Immature natural killer cell (primary cell): ENCODE results near the gene LHFPL6. TPM values are rescaled to one million over a fixed set of nuclear protein-coding genes. Genes with fewer than 3 reads are reported as not detected.

ENCODE experiments used
- DNase-seq, 3 donors: peaks; one replicate each; pipeline ENCODE4 v3.0.0; 2022; ENCODE audit warnings: mixed read lengths in 1 of 3
- H3K27ac Mint-ChIP-seq, 6 donors: one replicate each; pipeline ENCODE4 v1.8.0; 2020; ENCODE audit warnings: mixed read lengths in 6 of 6, mild to moderate bottlenecking in 5 of 6, inconsistent platforms in 4 of 6, moderate library complexity in 3 of 6
- H3K27me3 Mint-ChIP-seq, 3 donors: one replicate each; pipeline ENCODE4 v1.8.0; 2020 to 2021; ENCODE audit warnings: low read depth in 3 of 3, mild to moderate bottlenecking in 3 of 3, mixed read lengths in 3 of 3, moderate library complexity in 3 of 3, inconsistent platforms in 1 of 3
- H3K36me3 Mint-ChIP-seq, 3 donors: one replicate each; pipeline ENCODE4 v1.8.0; 2020; ENCODE audit warnings: mixed read lengths in 3 of 3, inconsistent platforms in 2 of 3, mild to moderate bottlenecking in 2 of 3
- H3K4me1 Mint-ChIP-seq, 2 donors: one replicate each; pipeline ENCODE4 v1.8.0; 2020; ENCODE audit warnings: inconsistent platforms in 2 of 2, mild to moderate bottlenecking in 2 of 2, mixed read lengths in 2 of 2, moderate library complexity in 1 of 2
- H3K4me3 Mint-ChIP-seq, 5 donors: one replicate each; pipeline ENCODE4 v1.8.0; 2020; ENCODE audit warnings: mild to moderate bottlenecking in 5 of 5, mixed read lengths in 5 of 5, inconsistent platforms in 3 of 5, moderate library complexity in 3 of 5
- H3K9me3 Mint-ChIP-seq, 6 donors: one replicate each; pipeline ENCODE4 v1.8.0; 2020; ENCODE audit warnings: mild to moderate bottlenecking in 6 of 6, mixed read lengths in 6 of 6, inconsistent platforms in 4 of 6, moderate library complexity in 3 of 6
- polyA plus RNA-seq, 3 donors: library from polyadenylated mRNA; unstranded; fragments of 300-500 nt; fragmentation: Illumina TruSeq; gene quantifications; one replicate each; pipeline ENCODE4 v1.2.3, GENCODE V29; 2021

The LHFPL6 gene
- polyA plus RNA-seq, 3 donors from 2014 or later: 0.52 to 1.3 TPM; not detected in 1

DNA sequence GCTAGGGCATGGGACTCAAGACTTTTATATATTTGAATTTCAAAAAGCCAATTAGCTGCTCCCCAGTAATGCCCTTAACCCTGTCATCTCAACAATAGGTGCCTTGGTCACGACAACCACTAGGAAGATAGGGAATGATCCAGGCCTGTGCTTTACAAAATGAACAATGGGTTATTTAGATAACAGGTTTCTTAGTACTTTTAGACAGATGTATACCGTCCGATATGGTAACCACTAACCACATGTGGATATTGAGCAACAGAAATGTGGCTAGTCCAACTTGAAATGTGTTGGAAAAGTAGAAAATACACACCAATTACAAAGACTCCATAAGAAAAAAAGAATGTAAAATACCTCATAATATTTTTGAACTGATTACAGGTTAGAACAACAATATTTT, 201.2 kb downstream of the LHFPL6 start:
- Mint-ChIP-seq H3K36me3 (no peaks in the 10 kb centered on the region), H3K4me3 (no peak overlapping the region), H3K27ac (no peak overlapping the region), H3K9me3 (peaks cover 0 to 6% (median 0%) of the 10 kb centered on the region in 6 donors), H3K27me3 (peaks cover 0 to 6% (median 0%) of the 10 kb centered on the region in 3 donors), H3K4me1 (no peaks in the 10 kb centered on the region)
- DNase-seq: no peak

DNA sequence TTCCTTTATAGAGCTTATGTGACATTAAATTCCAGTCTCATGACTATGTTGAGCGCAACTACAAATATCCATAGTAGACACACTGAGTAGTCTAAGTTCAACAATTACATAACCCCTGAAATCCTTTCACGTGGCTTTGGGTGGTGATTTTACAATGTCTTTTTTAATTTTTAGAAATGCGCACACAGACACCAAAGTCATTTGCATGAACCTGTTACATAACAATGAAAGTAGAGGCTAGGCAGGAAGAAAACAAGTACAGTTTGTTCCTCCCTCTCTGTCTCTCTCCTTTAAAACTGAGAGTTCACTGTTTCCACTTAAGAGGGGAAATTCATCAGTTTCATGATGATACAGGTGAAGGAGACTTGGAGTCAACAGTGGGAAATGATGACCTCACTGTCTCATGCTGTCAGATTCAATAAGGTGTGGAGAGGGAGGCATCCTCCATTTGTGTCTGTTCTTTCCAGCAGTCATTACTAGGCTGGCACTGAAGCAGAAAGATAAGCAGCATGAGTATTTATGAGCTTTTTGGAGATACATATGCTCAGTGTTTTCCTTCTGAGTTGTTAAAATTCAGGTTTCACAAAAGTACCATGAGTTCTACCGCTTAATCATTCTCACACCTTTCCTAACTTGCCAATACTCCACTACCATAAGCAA, 201.8 kb downstream of the LHFPL6 start:
- Mint-ChIP-seq H3K27ac (no peak overlapping the region), H3K36me3 (no peaks in the 10 kb centered on the region), H3K4me1 (no peaks in the 10 kb centered on the region), H3K4me3 (no peak overlapping the region), H3K27me3 (peaks cover 0 to 6% (median 0%) of the 10 kb centered on the region in 3 donors), H3K9me3 (peaks cover 0 to 6% (median 0%) of the 10 kb centered on the region in 6 donors)
- DNase-seq: no peak

DNA sequence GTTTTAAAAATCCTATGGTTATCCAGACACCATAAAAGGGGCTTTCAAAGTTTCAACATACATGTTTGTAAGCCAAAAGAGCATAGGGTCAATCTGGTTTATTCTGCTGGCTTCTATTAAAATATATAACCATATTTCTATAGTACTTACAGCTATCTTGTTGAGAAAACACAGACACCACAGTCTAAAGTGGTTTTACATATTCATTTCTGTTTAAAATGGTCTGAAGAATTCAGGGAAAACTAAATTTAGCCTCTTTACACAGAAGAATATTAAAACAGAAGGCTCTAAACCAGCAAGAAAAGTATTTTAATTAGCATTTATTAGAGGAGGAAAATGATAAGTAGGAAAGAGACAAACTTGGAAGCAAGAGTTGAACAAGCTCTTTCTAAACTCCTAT, 203.9 kb downstream of the LHFPL6 start:
- Mint-ChIP-seq H3K4me3 (no peak overlapping the region), H3K36me3 (no peaks in the 10 kb centered on the region), H3K27ac (no peak overlapping the region), H3K9me3 (peaks cover 0 to 3% (median 0%) of the 10 kb centered on the region in 6 donors), H3K27me3 (no peaks in the 10 kb centered on the region), H3K4me1 (no peaks in the 10 kb centered on the region)
- DNase-seq: no peak

DNA sequence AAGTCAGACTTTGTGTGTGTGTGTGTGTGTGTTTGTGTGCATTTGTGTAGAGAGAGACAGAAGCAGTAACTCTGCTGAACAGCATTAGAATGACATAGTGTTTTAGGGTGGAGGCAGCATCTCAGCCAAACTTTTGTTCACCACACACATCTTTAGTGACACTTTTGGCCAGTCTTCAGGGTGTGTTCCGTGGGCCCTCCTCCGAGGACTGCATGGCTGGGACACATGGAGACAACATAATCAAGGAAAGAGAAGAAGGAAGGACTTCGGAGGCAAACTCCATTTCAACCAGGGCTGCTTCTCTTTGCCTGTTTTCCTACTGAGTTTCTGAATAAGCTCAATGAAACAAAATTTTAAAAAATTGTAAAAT, 205.1 kb downstream of the LHFPL6 start:
- DNase-seq: no peak
- no peaks in the 10 kb centered on the region for H3K4me1 Mint-ChIP-seq
- H3K27me3 Mint-ChIP-seq: no peaks in the 10 kb centered on the region
- peaks cover 0 to 3% (median 0%) of the 10 kb centered on the region in 6 donors for H3K9me3 Mint-ChIP-seq
- no peak overlapping the region for H3K4me3 Mint-ChIP-seq
- H3K27ac Mint-ChIP-seq: no peak overlapping the region
- H3K36me3 Mint-ChIP-seq: no peaks in the 10 kb centered on the region

DNA sequence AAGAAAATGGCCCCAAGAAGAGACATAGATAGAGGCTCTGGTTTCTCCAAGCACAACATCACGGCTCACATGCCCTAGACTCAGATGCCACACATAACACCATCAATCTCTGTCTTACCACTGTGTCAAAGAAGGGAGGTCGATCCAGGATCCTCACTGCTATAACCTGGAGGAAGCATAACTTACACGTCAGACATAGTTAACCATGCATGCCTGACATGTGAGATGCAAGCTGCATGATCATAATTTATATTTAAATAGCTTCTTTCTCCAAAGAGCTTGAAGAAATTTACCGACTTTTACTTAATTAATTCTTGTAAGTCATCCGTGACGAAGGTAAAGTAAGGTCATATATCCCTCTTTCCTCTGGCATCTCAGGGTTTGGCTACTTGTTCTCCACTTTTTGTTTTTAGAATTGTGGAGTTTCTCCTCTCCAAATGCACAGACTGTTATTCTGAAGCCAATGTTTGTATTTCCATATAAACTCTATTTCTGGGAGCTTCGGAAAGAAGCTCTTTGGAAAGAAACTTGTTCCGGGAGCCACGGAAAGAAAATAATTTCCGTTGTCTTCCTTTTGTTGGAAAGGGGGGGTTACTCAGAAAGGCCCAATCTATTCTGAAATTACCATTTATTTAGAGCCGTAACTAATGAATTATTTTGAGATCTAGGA, 205.6 kb downstream of the LHFPL6 start:
- Mint-ChIP-seq H3K36me3 (no peaks in the 10 kb centered on the region), H3K4me1 (no peaks in the 10 kb centered on the region), H3K27ac (no peak overlapping the region), H3K27me3 (no peaks in the 10 kb centered on the region), H3K9me3 (peaks cover 0 to 3% (median 0%) of the 10 kb centered on the region in 6 donors), H3K4me3 (no peak overlapping the region)
- no peak for DNase-seq

DNA sequence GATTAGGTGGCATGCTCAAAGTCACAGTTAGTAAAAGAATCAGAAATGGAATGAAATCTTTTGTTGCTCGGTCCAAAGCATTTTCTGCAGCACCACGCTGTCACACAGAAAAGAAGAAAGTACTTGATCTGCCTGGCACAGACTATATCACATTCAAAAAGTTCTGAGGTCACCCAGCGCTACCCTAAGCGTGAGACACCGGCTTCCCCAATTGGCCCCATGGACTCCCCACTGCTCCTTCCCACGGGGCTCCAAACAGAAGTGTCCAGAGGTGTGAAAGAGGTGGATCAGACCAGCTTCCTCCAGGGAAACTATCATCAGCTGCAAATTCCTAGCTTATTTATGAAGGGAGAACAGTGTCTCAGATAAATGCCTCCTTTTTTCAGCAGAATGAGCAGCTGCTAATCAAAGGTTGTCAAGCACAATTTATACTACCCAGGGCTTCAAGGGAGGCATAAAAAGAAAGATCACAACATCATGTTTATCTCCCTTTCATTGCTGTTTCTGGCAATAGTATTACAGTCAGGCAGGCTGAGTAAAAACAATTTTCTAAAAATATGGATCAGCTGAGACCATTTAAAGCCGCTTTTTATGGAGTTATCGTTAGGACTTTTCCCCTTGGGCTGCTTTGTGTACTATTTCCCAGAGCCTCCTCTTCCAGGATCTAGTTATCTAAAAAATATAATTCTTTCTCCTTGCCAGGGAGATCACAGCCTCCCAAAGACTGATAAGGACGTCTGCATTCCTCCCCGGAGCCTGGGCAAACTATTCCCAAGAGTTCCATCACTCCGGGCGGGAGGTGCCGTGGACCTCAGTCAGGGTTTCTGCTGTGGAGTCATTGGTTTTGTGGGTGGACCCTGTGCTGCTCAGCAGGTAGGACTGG, 208.0 kb downstream of the LHFPL6 start:
- no peak overlapping the region for H3K4me3 Mint-ChIP-seq
- peaks cover 0 to 1% (median 0%) of the 10 kb centered on the region in 3 donors for H3K27me3 Mint-ChIP-seq
- DNase-seq: no peak
- peaks cover 0 to 3% (median 0%) of the 10 kb centered on the region in 6 donors for H3K9me3 Mint-ChIP-seq
- no peaks in the 10 kb centered on the region for H3K4me1 Mint-ChIP-seq
- no peaks in the 10 kb centered on the region for H3K36me3 Mint-ChIP-seq
- H3K27ac Mint-ChIP-seq: no peak overlapping the region

DNA sequence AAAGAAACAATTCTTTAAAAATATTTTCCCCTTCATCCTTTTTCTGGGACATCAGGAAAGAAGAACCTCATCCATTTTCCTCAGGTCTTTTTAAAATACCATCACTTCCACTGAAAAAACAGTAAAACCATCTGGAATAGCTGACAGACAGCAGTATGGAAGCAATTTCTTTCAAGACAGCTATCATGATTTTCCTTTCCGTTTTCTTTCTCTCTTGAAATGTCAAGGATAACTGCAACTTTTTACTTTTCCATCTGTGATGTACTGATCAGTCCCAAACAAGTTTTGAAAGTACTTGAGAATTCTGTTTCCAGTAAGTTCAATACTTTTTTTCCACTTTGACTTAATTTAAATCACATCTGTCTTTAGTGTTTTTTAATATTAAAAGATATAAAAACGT, 211.2 kb downstream of the LHFPL6 start:
- no peaks in the 10 kb centered on the region for H3K9me3 Mint-ChIP-seq
- no peak overlapping the region for H3K4me3 Mint-ChIP-seq
- H3K27me3 Mint-ChIP-seq: peaks cover 0 to 1% (median 0%) of the 10 kb centered on the region in 3 donors
- no peaks in the 10 kb centered on the region for H3K4me1 Mint-ChIP-seq
- DNase-seq: no peak
- H3K27ac Mint-ChIP-seq: no peak overlapping the region
- no peaks in the 10 kb centered on the region for H3K36me3 Mint-ChIP-seq

DNA sequence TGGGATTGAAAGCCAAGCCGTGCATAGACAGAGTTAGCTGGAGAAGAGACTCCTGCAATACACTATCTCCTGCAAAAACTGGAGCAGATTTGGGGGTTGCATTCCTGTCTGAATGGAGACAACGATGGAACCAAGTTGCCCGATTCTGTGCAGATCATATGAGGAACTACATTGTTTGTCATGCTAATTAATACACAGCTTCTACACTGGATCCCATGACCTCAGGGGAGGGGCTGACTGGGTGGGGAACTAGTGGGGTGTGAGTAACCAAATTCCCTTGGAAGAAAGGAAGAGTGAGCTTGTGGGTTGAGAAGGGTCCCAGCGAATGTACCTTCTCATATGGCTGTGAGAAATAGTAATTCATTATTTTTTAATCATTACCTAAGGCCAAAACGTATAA, 214.0 kb downstream of the LHFPL6 start:
- no peak overlapping the region for H3K4me3 Mint-ChIP-seq
- peaks cover 0 to 1% (median 0%) of the 10 kb centered on the region in 3 donors for H3K27me3 Mint-ChIP-seq
- H3K36me3 Mint-ChIP-seq: no peaks in the 10 kb centered on the region
- peaks cover 0 to 7% (median 0%) of the 10 kb centered on the region in 6 donors for H3K9me3 Mint-ChIP-seq
- H3K4me1 Mint-ChIP-seq: no peaks in the 10 kb centered on the region
- H3K27ac Mint-ChIP-seq: no peak overlapping the region
- DNase-seq: no peak

DNA sequence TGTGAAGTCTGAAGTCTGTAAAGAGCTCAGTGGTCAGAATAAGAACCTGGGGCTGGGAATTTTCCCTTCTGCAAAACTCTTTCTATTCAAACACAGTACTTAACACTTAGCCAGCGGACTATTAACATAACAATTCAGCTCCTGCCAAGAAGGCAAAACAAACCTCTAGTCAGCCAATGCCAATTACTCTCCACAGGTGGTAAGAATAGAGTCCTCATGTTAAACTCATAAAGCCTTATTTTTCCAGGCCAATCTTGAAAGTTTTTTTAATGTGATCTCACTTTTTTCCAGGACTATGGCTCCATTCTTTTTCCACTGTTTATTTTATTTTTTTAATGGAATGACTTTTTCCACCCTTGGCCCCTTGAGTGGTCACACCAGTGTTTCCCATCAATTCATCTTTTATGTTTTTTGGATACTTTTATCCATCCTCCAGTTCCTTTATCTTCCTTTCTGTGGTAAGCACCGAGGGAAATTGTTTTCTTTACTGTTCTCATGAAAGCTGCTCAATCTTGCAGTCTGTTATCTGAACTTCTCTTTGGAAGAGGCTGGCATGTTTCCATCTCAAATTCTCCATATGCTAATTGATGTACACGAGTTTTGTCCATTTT, 217.3 kb downstream of the LHFPL6 start:
- DNase-seq: no peak
- no peaks in the 10 kb centered on the region for H3K27me3 Mint-ChIP-seq
- no peaks in the 10 kb centered on the region for H3K36me3 Mint-ChIP-seq
- no peaks in the 10 kb centered on the region for H3K4me1 Mint-ChIP-seq
- peaks cover 0 to 7% (median 0%) of the 10 kb centered on the region in 6 donors for H3K9me3 Mint-ChIP-seq
- no peak overlapping the region for H3K27ac Mint-ChIP-seq
- no peak overlapping the region for H3K4me3 Mint-ChIP-seq

DNA sequence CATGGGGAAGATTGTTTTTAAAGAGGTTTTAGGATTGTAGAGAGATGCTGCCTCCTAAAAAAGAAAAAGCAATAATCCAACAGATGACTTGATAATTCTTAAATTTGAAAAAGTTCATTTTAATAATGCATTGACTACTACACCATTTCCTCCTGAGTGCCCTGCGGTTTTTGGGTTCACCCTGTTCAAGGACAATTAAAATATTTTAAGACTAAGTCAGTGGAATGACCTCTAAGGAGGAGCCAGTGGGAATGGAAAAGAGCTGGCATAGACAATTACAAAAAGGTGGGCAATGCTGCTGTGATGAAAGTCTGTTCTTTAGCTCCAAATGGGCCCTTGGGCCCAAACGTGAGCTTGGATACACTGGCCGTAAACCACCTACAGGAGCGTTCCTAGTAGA, 217.8 kb downstream of the LHFPL6 start:
- H3K27ac Mint-ChIP-seq: no peak overlapping the region
- H3K36me3 Mint-ChIP-seq: no peaks in the 10 kb centered on the region
- no peaks in the 10 kb centered on the region for H3K27me3 Mint-ChIP-seq
- H3K9me3 Mint-ChIP-seq: peaks cover 0 to 7% (median 0%) of the 10 kb centered on the region in 6 donors
- DNase-seq: no peak
- no peaks in the 10 kb centered on the region for H3K4me1 Mint-ChIP-seq
- no peak overlapping the region for H3K4me3 Mint-ChIP-seq

DNA sequence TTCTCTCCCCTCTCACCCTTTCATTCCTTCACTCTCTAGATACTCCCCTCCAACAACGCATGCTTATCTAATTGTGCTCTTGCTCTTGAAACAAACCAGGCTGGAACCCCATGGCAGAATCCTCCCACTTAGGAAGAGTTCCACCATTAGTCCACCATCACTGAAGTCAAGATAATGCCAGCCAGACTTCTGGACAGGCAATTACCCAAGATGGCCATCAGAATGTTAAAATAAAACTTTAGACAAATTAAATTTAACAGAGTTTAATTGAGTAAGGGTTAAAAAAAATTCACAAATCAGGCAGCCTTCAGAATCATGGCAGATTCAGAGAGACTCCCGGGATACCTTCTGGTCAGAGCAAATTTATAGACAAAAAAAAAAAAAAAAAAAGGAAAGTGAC, 221.5 kb downstream of the LHFPL6 start:
- no peak overlapping the region for H3K4me3 Mint-ChIP-seq
- DNase-seq: no peak
- no peaks in the 10 kb centered on the region for H3K27me3 Mint-ChIP-seq
- H3K27ac Mint-ChIP-seq: no peak overlapping the region
- peaks cover 0 to 7% (median under 1%) of the 10 kb centered on the region in 6 donors for H3K9me3 Mint-ChIP-seq
- no peaks in the 10 kb centered on the region for H3K36me3 Mint-ChIP-seq
- no peaks in the 10 kb centered on the region for H3K4me1 Mint-ChIP-seq

DNA sequence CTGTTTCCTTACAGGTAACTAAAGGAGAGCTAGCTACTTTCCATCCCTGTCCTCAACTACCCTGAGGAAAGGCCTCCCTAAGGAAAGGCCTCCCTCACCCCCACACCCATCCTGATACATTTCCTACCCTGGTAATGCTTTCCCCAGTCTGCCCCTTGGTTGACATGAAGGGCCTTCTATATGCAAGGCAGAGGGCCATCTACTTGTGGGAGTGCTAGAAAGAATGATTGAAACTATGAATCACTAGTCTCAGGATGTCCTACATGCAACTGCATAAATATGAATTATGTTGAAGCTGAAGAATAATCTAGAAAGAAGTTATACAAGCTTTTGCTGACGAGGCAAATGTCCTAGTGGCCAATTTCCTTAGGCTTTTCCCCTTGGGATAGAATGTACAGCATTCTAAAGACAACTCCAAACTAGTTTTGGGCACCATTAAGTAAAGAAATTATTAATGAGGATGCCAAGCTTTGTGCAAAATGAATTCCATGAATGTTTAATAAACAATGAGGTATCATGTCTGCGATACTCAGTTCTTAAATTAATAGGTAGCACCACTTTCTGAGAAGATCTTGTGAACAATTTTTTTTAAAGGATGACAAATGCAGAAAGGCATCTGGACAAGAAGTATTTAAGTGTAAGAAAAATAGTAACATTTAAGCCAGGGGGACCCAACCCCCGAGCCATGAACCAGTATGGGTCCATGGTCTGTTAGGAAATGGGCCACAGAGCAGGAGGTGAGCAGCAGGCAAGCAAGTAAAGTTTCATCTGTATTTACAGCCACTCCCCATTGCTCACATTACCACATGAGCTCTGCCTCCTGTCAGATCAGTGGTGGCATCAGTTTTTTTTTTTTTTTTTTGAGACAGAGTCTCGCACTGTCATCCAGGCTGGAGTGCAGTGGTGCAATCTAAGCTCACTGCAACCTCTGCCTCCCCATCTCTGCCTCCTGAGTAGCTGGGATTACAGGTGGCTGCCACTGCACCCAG, 223.0 kb downstream of the LHFPL6 start:
- Mint-ChIP-seq H3K27me3 (no peaks in the 10 kb centered on the region), H3K4me3 (no peak overlapping the region), H3K9me3 (peaks cover 0 to 7% (median 0%) of the 10 kb centered on the region in 6 donors), H3K4me1 (no peaks in the 10 kb centered on the region), H3K36me3 (no peaks in the 10 kb centered on the region), H3K27ac (no peak overlapping the region)
- no peak for DNase-seq

DNA sequence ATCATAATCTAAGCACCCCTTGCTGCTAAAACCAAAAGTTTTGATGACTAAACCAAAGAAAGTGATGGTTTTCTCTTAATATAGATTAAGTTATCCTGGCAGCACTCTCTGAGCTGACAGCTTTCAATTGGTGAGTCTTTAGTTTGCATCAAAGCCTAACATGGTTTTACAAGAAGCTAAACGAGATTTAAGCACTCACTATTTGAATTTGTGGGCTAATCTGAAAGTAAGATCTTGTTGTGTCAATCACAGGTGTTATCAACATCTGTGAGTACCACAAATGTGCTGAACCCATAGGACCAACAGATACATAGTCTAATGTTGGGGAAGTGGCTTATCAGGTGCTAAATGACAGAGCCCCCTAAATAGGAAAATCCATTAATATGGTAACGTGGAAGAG, 223.9 kb downstream of the LHFPL6 start:
- H3K27ac Mint-ChIP-seq: no peak overlapping the region
- no peaks in the 10 kb centered on the region for H3K36me3 Mint-ChIP-seq
- no peaks in the 10 kb centered on the region for H3K27me3 Mint-ChIP-seq
- H3K4me1 Mint-ChIP-seq: no peaks in the 10 kb centered on the region
- no peak for DNase-seq
- H3K9me3 Mint-ChIP-seq: peaks cover 0 to 2% (median 0%) of the 10 kb centered on the region in 6 donors
- H3K4me3 Mint-ChIP-seq: no peak overlapping the region
